GM21786 (cell line): Measurements from ENCODE around the gene SLC5A2.
"Not testable (repeated sequence)": the region's sequence is repeated elsewhere in the genome, so short reads cannot be mapped to it uniquely, and the experiment has no call there.

ENCODE experiments used
- ATAC-seq: cut with Tn5 transposase; IDR thresholded peaks from one replicate; pipeline ENCODE4 v1.9.1; 2021; ENCODE audit not compliant: unreplicated experiment

Gene SLC5A2

GRCh38 chr16:31483081-31483480 is at the start of gene SLC5A2:
Gene SLC5A2, plus strand, starts transcription at chr16:31483123. Its CDS starts 14 bp downstream, at chr16:31483137.
- ATAC-seq, result no peak

- ATAC-seq, result no peak
These were observed 47.3 kb upstream of the SLC5A2 start for GRCh38 chr16:31435341-31436220.

GRCh38 chr16:31436221-31437045 is 46.5 kb upstream of the SLC5A2 start:
- no peak for ATAC-seq

GRCh38 chr16:31438414-31438813 is 44.5 kb upstream of the SLC5A2 start:
- ATAC-seq, result no peak

GRCh38 chr16:31439023-31439422 is 43.9 kb upstream of the SLC5A2 start:
- not testable (repeated sequence) for ATAC-seq

GRCh38 chr16:31439519-31439918 is 43.4 kb upstream of the SLC5A2 start:
- no peak for ATAC-seq

GRCh38 chr16:31440516-31441184 is 42.3 kb upstream of the SLC5A2 start:
- ATAC-seq, result no peak

- no peak for ATAC-seq
These were observed 41.0 kb upstream of the SLC5A2 start for GRCh38 chr16:31441956-31442355.

GRCh38 chr16:31445931-31446330 is 37.0 kb upstream of the SLC5A2 start:
- not testable (repeated sequence) for ATAC-seq

- ATAC-seq, result no peak
These were observed 31.7 kb upstream of the SLC5A2 start for GRCh38 chr16:31451201-31451600.

GRCh38 chr16:31451681-31452351 is 31.1 kb upstream of the SLC5A2 start:
- no peak for ATAC-seq

GRCh38 chr16:31452631-31453106 is 30.3 kb upstream of the SLC5A2 start:
- no peak for ATAC-seq

- ATAC-seq, result no peak
These were observed 29.4 kb upstream of the SLC5A2 start for GRCh38 chr16:31453255-31454204.

GRCh38 chr16:31455601-31456314 is 27.2 kb upstream of the SLC5A2 start:
- ATAC-seq, result no peak

GRCh38 chr16:31456988-31457360 is 25.9 kb upstream of the SLC5A2 start:
- ATAC-seq, result no peak

GRCh38 chr16:31458073-31458843 is 24.7 kb upstream of the SLC5A2 start:
- ATAC-seq, result no peak

- peak; percentile 68 for ATAC-seq
These were observed 23.9 kb upstream of the SLC5A2 start, which contains the start of gene ARMC5 for GRCh38 chr16:31458844-31459686. Gene ARMC5, plus strand, starts transcription at chr16:31459501. Its CDS starts 24 bp downstream, at chr16:31459525.
